BE2C (cell line): ENCODE data around the gene CEPT1.
A peak's percentile ranks its signal among the peaks of the same experiment; 100 is the strongest.

Source experiments
- DNase-seq: peaks from one replicate; pipeline ENCODE4 v3.0.0-alpha.2; 2020
- H3K27me3 ChIP-seq: fragments of 250-450 bp; sonication (Bioruptor Pico); 2 replicates; pipeline ENCODE4 v1.5.1; 2020; ENCODE audit warnings: mild to moderate bottlenecking
- H3K36me3 ChIP-seq: fragments of 250-450 bp; sonication (Bioruptor Pico); 2 replicates; pipeline ENCODE4 v1.5.1; 2020; ENCODE audit warnings: mild to moderate bottlenecking
- H3K4me1 ChIP-seq: fragments of 250-450 bp; sonication (Bioruptor Pico); 2 replicates; pipeline ENCODE4 v1.5.1; 2020
- H3K4me3 ChIP-seq: 2 replicates; pipeline ENCODE4 v1.5.1; 2011; ENCODE audit warnings: low read depth, low read length
- H3K9me3 ChIP-seq: fragments of 250-450 bp; sonication (Bioruptor Pico); 2 replicates; pipeline ENCODE4 v1.5.1; 2020
- TF ChIP-seq, protein P1 (sequence below): IDR thresholded peaks from 2 replicates; pipeline ENCODE4 v1.5.1; 2012; ENCODE audit warnings: mild to moderate bottlenecking, low read depth, low read length

CEPT1 gene

DNA sequence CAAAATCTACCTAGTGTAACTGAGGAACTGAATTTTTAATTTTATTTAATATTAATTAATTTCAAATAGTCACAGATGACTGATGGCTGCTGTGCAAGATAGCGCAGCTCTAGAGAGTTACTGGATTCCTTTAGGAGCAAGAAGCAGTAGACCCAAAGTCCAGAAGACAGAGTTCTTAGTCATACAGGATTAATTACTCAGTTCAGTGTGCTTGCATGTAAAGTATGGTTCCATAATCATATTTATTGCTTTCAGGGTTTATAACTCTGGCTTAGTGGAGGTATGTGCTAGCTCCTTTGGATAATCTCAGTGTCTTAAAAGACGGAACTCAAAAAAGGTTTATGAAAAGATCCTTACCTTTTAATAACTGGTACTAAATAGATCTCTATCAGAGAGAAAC is 17.4 kb downstream of the CEPT1 start:
- H3K9me3 ChIP-seq: no peaks in the 10 kb centered on the region
- peaks cover 10% of the 10 kb centered on the region for H3K4me1 ChIP-seq
- H3K36me3 ChIP-seq: peaks cover 33% of the 10 kb centered on the region
- H3K4me3 ChIP-seq: no peak overlapping the region
- TF ChIP-seq, protein P1, sequence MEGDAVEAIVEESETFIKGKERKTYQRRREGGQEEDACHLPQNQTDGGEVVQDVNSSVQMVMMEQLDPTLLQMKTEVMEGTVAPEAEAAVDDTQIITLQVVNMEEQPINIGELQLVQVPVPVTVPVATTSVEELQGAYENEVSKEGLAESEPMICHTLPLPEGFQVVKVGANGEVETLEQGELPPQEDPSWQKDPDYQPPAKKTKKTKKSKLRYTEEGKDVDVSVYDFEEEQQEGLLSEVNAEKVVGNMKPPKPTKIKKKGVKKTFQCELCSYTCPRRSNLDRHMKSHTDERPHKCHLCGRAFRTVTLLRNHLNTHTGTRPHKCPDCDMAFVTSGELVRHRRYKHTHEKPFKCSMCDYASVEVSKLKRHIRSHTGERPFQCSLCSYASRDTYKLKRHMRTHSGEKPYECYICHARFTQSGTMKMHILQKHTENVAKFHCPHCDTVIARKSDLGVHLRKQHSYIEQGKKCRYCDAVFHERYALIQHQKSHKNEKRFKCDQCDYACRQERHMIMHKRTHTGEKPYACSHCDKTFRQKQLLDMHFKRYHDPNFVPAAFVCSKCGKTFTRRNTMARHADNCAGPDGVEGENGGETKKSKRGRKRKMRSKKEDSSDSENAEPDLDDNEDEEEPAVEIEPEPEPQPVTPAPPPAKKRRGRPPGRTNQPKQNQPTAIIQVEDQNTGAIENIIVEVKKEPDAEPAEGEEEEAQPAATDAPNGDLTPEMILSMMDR: no peak
- DNase-seq: no peak
- no peaks in the 10 kb centered on the region for H3K27me3 ChIP-seq

DNA sequence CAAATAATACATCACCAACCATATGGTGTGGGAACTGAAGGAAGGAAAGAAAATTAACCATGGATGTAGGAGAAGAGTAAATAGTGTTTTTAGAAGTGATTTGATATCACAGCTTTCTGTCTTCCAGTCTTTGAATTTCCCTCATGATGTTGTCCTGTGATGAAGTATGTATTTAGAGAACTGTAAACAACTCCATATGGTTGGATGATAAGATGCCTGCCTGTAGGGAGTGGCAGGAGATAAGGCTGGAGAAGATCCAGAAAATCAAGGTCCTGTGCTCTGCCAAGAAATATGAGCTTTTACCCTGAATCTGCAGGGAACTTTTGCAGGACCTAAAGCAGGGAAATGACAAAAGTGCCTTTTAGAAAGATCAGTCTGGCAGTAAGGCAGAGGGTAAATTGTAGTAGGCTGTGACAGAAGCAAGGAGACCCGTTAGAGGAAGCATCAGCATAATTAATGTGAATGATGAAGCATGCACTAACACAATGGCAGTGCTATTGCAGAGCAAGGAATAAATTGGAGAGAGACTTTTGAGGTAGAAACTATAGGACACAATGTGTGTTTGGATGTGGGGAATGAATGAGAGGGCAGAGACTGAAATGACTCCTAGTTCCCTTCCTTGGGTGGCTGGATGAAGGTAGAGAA is 21.9 kb downstream of the CEPT1 start:
- TF ChIP-seq, protein P1: no peak
- Histone ChIP-seq H3K36me3 (peaks cover 13% of the 10 kb centered on the region), H3K4me1 (peaks cover 24% of the 10 kb centered on the region), H3K27me3 (no peaks in the 10 kb centered on the region), H3K9me3 (no peaks in the 10 kb centered on the region), H3K4me3 (no peak overlapping the region)
- DNase-seq: peak; percentile 33

DNA sequence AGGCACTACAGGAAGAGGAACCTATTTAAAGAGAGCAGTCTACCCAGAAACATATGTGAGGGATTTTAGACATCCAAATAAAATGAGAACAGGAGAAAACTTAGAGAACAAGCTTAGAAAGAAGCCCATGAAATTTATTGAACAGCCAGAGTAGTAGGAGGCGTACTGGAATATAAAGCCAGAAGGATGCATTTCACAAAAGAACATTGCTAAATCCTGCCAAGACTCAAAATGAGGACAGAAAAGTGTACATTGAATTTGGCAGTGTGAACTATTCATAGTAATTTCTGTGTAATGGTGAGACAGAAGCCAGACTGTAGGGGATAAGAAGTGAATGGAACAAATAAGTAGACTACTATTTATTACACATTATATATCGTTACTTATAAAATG is 22.5 kb downstream of the CEPT1 start:
- Histone ChIP-seq H3K36me3 (peaks cover 15% of the 10 kb centered on the region), H3K4me1 (peaks cover 24% of the 10 kb centered on the region), H3K9me3 (no peaks in the 10 kb centered on the region), H3K27me3 (no peaks in the 10 kb centered on the region), H3K4me3 (no peak overlapping the region)
- TF ChIP-seq, protein P1: no peak
- DNase-seq: no peak

DNA sequence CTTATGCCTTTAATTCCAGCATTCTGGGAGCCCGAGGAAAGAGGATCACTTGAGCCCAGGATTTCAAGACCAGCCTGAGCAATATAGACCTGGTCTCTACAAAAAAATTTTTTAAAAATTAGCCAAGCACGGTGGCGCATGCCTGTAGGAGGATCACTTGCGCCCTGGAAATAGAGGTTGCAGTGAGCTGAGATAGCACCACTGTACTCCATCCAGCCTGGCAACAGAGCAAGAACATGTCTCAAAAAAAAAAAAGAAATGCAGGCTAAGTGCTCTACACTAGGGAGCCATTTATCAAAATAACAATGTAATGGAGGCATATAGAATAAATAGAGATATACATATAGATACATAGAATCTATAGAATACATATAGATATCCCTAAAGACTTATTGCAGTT is 23.3 kb downstream of the CEPT1 start:
- peaks cover 19% of the 10 kb centered on the region for H3K36me3 ChIP-seq

DNA sequence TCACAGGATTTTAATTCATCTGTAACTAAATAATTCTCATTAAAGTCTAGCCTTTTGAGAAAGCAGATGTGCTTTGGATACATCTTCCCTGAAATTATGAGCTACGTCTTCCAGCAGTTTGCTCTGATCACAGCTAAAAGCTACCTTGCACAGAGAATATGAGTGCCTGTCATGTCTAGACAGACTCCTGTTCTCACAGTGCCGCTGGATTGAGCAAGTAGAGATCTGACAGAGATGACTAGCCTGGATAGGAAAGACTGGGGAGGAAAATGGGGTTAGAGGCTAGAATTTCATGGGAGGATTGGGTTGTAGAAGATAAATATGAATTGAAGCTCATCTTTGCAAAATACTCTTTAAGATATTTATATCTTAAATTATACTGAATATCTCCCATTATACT is 24.1 kb downstream of the CEPT1 start:
- H3K9me3 ChIP-seq: no peaks in the 10 kb centered on the region
- TF ChIP-seq, protein P1: no peak
- peaks cover 24% of the 10 kb centered on the region for H3K36me3 ChIP-seq
- DNase-seq: no peak
- peaks cover 24% of the 10 kb centered on the region for H3K4me1 ChIP-seq
- no peak overlapping the region for H3K4me3 ChIP-seq
- no peaks in the 10 kb centered on the region for H3K27me3 ChIP-seq

More for the DNA sequence above, 23.3 kb downstream of the CEPT1 start:
- Histone ChIP-seq H3K4me1 (peaks cover 24% of the 10 kb centered on the region), H3K4me3 (no peak overlapping the region), H3K27me3 (no peaks in the 10 kb centered on the region), H3K9me3 (no peaks in the 10 kb centered on the region)
- no peak for DNase-seq
- TF ChIP-seq, protein P1: no peak

DNA sequence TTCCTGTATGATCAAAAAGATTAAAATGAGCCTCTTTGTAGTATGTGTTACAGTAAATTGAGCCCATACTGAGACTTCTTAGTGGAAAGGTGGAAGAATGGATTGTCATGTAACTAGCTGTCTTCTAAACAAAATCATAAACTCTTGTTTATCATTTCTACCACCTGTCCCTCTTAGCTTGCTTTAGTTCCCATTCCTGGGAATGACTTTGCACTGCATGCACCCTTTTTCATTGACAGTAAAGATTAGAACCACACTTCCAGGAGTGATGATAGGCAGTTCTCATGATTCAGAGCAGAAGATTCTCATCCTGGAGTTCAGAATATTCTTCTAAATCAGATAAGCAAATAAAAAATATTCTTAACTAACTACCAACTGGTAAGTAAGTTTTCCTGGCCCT is 32.4 kb downstream of the CEPT1 start:
- TF ChIP-seq, protein P1: no peak
- H3K4me1 ChIP-seq: no peaks in the 10 kb centered on the region
- H3K9me3 ChIP-seq: no peaks in the 10 kb centered on the region

More for the DNA sequence above, 32.4 kb downstream of the CEPT1 start:
- no peak overlapping the region for H3K4me3 ChIP-seq
- no peak for DNase-seq
- H3K36me3 ChIP-seq: peaks cover 32% of the 10 kb centered on the region
- no peaks in the 10 kb centered on the region for H3K27me3 ChIP-seq
